GM21528 (cell line): ENCODE results near the gene EMILIN2.
A peak's percentile ranks its signal among the peaks of the same experiment; 100 is the strongest.

Source experiments
- ATAC-seq: cut with Tn5 transposase; IDR thresholded peaks from one replicate; pipeline ENCODE4 v1.9.1; 2021; ENCODE audit warnings: mild to moderate bottlenecking, moderate library complexity; ENCODE audit not compliant: unreplicated experiment, low FRiP score

The EMILIN2 gene

GRCh38 chr18:2935438-2936192 lies 88.8 kb downstream of the EMILIN2 start:
- no peak for ATAC-seq

- ATAC-seq = no peak
Measured at GRCh38 chr18:2939317-2939716, 92.5 kb downstream of the EMILIN2 start.

- no peak for ATAC-seq
Measured at GRCh38 chr18:2948038-2948437, 101.2 kb downstream of the EMILIN2 start.

- no peak for ATAC-seq
Measured at GRCh38 chr18:2952605-2953004, 105.8 kb downstream of the EMILIN2 start.

GRCh38 chr18:2953935-2954653 lies 107.3 kb downstream of the EMILIN2 start:
- no peak for ATAC-seq

GRCh38 chr18:2954869-2955645 lies 108.3 kb downstream of the EMILIN2 start:
- ATAC-seq = no peak

- ATAC-seq = no peak
Measured at GRCh38 chr18:2956056-2956455, 109.2 kb downstream of the EMILIN2 start.

- ATAC-seq = peak; percentile 46
Measured at GRCh38 chr18:2958819-2959298, 112.1 kb downstream of the EMILIN2 start.

GRCh38 chr18:2959341-2959740 lies 112.5 kb downstream of the EMILIN2 start:
- no peak for ATAC-seq

GRCh38 chr18:2960983-2961696 lies 114.3 kb downstream of the EMILIN2 start:
- ATAC-seq = no peak

- no peak for ATAC-seq
Measured at GRCh38 chr18:2961821-2962220, 115.0 kb downstream of the EMILIN2 start.

- no peak for ATAC-seq
Measured at GRCh38 chr18:2963048-2963447, 116.2 kb downstream of the EMILIN2 start.

- no peak for ATAC-seq
Measured at GRCh38 chr18:2964361-2965010, 117.7 kb downstream of the EMILIN2 start.
